HT-29 (cell line): Measurements from ENCODE around the gene RRM1. TPM values are rescaled to one million over a fixed set of nuclear protein-coding genes. Genes with fewer than 3 reads are reported as not detected.

Experiments used
- DNase-seq: peaks from one replicate; pipeline ENCODE4 v3.0.0-alpha.2; 2015; ENCODE audit warnings: low spot score
- total RNA-seq: library from RNA; depleted of rRNA; stranded (reverse); fragments of >200 nt; shearing (Covaris generic); gene quantifications from 2 replicates; pipeline ENCODE4 v1.2.3, GENCODE V29; 2014

RRM1 gene
- total RNA-seq, 1 experiment from 2014 or later, result 95.1 TPM

- DNase-seq, result no peak
These were observed 17.8 kb upstream of the RRM1 start for GRCh38 chr11:4076774-4077173.

DNA sequence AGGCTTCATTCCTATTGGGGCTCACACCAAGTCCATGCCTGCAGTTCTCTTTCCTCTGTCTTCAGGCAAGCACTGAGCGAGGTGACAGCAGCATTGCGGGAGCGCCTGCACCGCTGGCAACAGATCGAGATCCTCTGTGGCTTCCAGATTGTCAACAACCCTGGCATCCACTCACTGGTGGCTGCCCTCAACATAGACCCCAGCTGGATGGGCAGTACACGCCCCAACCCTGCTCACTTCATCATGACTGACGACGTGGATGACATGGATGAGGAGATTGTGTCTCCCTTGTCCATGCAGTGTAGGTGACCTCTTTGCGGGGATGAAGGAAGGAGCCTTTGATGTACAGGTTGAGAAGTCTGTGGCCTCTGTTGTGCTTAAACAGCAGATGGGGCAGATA, 11.4 kb upstream of the RRM1 start:
- no peak for DNase-seq

DNA sequence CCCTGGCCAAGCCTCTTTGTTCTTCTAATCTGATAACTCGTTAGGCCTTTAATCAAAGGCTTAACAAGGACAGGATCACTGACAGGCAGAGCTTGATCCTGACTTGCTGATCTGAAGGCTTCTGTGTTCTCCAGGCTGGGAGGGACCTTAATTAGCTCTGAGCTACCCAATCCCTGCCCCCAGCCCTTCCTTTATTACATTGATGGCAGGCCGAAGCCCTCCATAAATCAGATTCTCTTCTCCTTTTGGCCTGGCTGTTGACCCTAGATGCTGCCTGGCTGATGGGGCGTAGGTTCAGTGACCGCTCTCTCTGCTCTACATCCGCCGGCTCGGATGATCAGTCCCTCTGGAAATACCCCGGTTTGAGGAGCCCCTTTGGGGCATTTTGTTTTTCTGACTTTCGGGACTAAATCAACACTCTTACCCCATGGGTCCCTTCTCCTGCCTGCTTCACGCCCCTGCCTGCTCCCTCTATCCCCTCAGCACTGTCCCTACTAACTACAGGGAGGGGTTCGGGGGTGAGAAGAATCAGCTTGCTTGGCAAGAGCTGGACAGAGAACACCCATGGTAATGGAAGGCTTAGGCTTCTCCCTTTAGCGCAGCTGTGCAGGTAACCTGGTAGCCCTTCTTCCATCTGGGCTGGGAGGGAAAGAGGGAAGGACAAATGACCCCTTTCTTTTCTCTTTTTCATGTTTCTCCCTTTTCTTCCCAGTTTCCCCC, 10.0 kb upstream of the RRM1 start:
- DNase-seq, result no peak

DNA sequence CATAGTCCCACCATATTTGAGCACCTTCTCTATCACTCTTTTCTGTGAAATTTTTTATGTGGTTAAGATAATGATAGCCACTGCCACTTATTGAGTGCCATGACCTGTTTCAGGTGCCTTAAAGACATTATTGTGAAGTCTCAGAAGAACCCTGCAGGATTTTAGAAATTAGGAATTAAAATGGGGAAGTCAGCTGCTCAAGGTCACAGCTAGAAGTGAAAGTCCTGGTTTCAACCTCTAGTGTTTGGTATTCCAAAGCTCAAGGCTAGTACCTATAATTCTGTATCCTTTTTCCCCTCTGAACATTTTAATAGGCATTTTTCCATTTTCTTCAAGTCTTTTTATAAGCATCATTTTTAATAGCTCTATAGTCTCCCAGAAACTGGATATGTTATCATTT, 9.0 kb upstream of the RRM1 start:
- DNase-seq, result no peak

GRCh38 chr11:4086575-4087353, 7.8 kb upstream of the RRM1 start:
- DNase-seq, result no peak

DNA sequence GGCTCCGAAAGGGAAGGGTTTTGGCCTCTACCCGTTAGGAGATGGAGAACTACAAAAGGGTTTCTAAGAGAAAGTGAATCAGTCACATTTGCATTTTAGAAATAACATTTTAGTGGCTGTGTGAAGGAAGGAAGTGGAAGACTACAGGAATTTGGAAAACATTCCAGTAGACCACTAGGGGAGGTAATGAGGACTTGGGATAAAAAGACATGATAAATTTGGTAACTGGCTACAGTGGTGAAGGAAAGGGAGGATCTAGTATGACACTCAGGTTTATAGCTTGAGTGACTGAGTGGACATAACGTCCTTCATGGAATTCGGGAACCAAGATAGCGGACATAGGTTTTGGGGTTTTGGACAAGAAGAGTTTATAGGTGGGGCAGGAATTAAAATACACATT, 7.0 kb upstream of the RRM1 start:
- no peak for DNase-seq

GRCh38 chr11:4090258-4090657, 4.3 kb upstream of the RRM1 start:
- DNase-seq, result no peak

DNA sequence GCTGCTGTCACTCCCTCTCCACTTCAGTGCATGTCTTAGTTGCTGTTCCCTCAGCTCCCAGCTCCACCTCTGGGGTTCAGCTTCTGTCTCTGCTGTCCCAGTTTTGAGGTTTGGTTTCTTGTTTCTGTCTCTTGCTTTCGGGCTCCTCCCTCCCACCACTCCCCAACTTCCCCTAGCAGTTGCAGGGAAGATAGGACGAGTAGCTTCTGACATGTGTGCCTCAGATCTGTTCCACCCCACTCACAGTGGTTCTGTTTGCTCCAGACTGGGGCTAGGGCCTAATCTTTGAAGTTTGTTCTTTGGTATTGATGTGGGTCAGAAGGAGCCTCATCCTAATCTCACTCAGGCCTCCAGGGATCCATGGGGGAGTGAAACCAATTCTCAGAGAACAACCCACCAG, 2.6 kb upstream of the RRM1 start:
- no peak for DNase-seq

GRCh38 chr11:4093519-4094347, 866 bp upstream of the RRM1 start:
- DNase-seq, result peak; percentile 59

- peak; percentile 50 for DNase-seq
These were observed 1.1 kb downstream of the RRM1 start for GRCh38 chr11:4095509-4096230.

- DNase-seq, result no peak
These were observed 3.5 kb downstream of the RRM1 start for GRCh38 chr11:4098026-4098621.

- no peak for DNase-seq
These were observed 8.1 kb downstream of the RRM1 start for GRCh38 chr11:4102711-4103110.

- no peak for DNase-seq
These were observed 8.7 kb downstream of the RRM1 start for GRCh38 chr11:4103269-4103668.

- DNase-seq, result no peak
These were observed 11.3 kb downstream of the RRM1 start for GRCh38 chr11:4105916-4106315.

DNA sequence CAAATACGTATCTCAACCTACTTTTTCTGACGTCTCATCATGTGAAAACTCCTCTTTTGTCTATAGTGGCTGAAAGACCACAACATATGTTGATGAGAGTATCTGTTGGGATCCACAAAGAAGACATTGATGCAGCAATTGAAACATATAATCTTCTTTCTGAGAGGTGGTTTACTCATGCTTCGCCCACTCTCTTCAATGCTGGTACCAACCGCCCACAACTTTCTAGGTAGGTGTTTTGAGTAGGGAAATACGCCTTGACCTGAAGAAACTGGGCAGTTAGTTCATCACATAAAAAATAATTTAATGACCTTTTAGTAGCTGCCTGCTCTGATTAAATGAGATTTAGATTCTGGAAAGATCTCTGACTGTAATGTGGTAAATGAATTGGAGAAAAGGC, 17.2 kb downstream of the RRM1 start:
- no peak for DNase-seq

GRCh38 chr11:4115128-4115527, 20.5 kb downstream of the RRM1 start:
- no peak for DNase-seq

- DNase-seq, result no peak
These were observed 23.5 kb downstream of the RRM1 start for GRCh38 chr11:4118107-4118506.

GRCh38 chr11:4123218-4123617, 28.6 kb downstream of the RRM1 start:
- no peak for DNase-seq

- DNase-seq, result no peak
These were observed 30.5 kb downstream of the RRM1 start for GRCh38 chr11:4125141-4125540.

GRCh38 chr11:4127357-4127756, 32.8 kb downstream of the RRM1 start:
- no peak for DNase-seq

- DNase-seq, result peak; percentile 20
These were observed 35.6 kb downstream of the RRM1 start for GRCh38 chr11:4130219-4130618.
